HepG2 (cell line): ENCODE results near the gene PRKN. TPM values are rescaled to one million over a fixed set of nuclear protein-coding genes. Genes with fewer than 3 reads are reported as not detected.

ENCODE experiments used
- AKNA ChIP-seq: sonication (generic); formaldehyde crosslinking; IDR thresholded peaks from 2 replicates; pipeline ENCODE4 v1.4.0; 2020; ENCODE audit warnings: missing genetic modification reagents, borderline replicate concordance
- CAMTA2 ChIP-seq: sonication (generic); formaldehyde crosslinking; IDR thresholded peaks from 2 replicates; pipeline ENCODE4 v1.4.0; 2020; ENCODE audit warnings: mild to moderate bottlenecking, missing genetic modification reagents, borderline replicate concordance
- CENPT ChIP-seq: sonication (generic); formaldehyde crosslinking; IDR thresholded peaks from 2 replicates; pipeline ENCODE4 v1.8.0; 2022; ENCODE audit warnings: low read depth, mild to moderate bottlenecking, moderate library complexity, missing genetic modification reagents
- CREM ChIP-seq, 2 experiments: sonication (generic) in 1 of 2; formaldehyde crosslinking in 1 of 2; IDR thresholded peaks; 2 replicates each; pipeline versions ENCODE4 v1.4.0 to v1.6.1; 2016 to 2020; ENCODE audit warnings: antibody characterized with exemption in 1 of 2, mild to moderate bottlenecking in 1 of 2, missing genetic modification reagents in 1 of 2
- FOXA3 ChIP-seq: IDR thresholded peaks from 2 replicates; pipeline ENCODE4 v1.6.1; 2016; ENCODE audit warnings: missing genetic modification reagents, missing compliant biosample characterization
- GABPB1 ChIP-seq: IDR thresholded peaks from 2 replicates; pipeline ENCODE4 v1.6.1; 2016; ENCODE audit warnings: mild to moderate bottlenecking, missing genetic modification reagents, moderate library complexity, missing compliant biosample characterization
- HOXA5 ChIP-seq: sonication (generic); formaldehyde crosslinking; IDR thresholded peaks from 2 replicates; pipeline ENCODE4 v1.4.0; 2020; ENCODE audit warnings: missing genetic modification reagents
- KLF16 ChIP-seq, 2 experiments: sonication (generic) in 1 of 2; formaldehyde crosslinking in 1 of 2; IDR thresholded peaks; 2 replicates each; pipeline versions ENCODE4 v1.6.1 to v1.8.0; 2016 to 2023; ENCODE audit warnings: missing genetic modification reagents in 2 of 2, missing compliant biosample characterization in 1 of 2
- POGK ChIP-seq: sonication (generic); formaldehyde crosslinking; conservative IDR thresholded peaks from 2 replicates; pipeline ENCODE4 v1.8.0; 2022; ENCODE audit warnings: mild to moderate bottlenecking, moderate library complexity, missing genetic modification reagents
- PTBP1 ChIP-seq: fragments of 200-400 bp; formaldehyde crosslinking; IDR thresholded peaks from 2 replicates; pipeline ENCODE4 v1.6.1; 2018; ENCODE audit warnings: low read length, low read depth; ENCODE audit not compliant: poor library complexity, severe bottlenecking
- RAD51 ChIP-seq: fragments of 450-650 bp; IDR thresholded peaks from 2 replicates; pipeline ENCODE4 v1.6.1; 2016; ENCODE audit warnings: borderline replicate concordance
- TAF1 ChIP-seq: sonication (generic); formaldehyde crosslinking; IDR thresholded peaks from 2 replicates; pipeline ENCODE4 v1.4.0; 2020; ENCODE audit warnings: missing genetic modification reagents
- ZBED4 ChIP-seq: sonication (generic); formaldehyde crosslinking; IDR thresholded peaks from 2 replicates; pipeline ENCODE4 v1.4.0; 2020; ENCODE audit warnings: missing genetic modification reagents, borderline replicate concordance
- ZNF530 ChIP-seq: sonication (generic); formaldehyde crosslinking; IDR thresholded peaks from 2 replicates; pipeline ENCODE4 v1.5.0; 2020; ENCODE audit warnings: low read depth, mild to moderate bottlenecking, missing genetic modification reagents
- ZNF816 ChIP-seq: sonication (generic); formaldehyde crosslinking; IDR thresholded peaks from 2 replicates; pipeline ENCODE4 v1.8.0; 2022; ENCODE audit warnings: missing genetic modification reagents, mild to moderate bottlenecking, borderline replicate concordance
- polyA plus RNA-seq, 8 experiments: library from polyadenylated mRNA; depleted of rRNA in 3 of 8; stranded (reverse) in 7 of 8; unstranded in 1 of 8; fragments of >200 nt; fragmentation: Illumina TruSeq in 4 of 8; extraction: Trizol in 4 of 8; gene quantifications; 2 replicates each; pipeline versions ENCODE4 v1.2.1 to v1.2.3, GENCODE V29; 2011 to 2016; ENCODE audit warnings: low read depth in 4 of 8, missing spikeins in 1 of 8, mixed read lengths in 1 of 8; ENCODE audit not compliant: insufficient read depth in 1 of 8
- total RNA-seq, 5 experiments: library from RNA; depleted of rRNA; stranded (reverse); fragments of >200 nt; fragmentation: Illumina TruSeq; extraction: Trizol; gene quantifications; 2 replicates each; pipeline ENCODE4 v1.2.3, GENCODE V29; 2016; ENCODE audit warnings: low read depth in 1 of 5
- TF ChIP-seq, protein P1 (sequence below): IDR thresholded peaks from 2 replicates; pipeline ENCODE4 v1.6.1; 2016; ENCODE audit warnings: low read depth, borderline replicate concordance
- TF ChIP-seq, protein P2 (sequence below): sonication (generic); formaldehyde crosslinking; IDR thresholded peaks from 2 replicates; pipeline ENCODE4 v1.5.1; 2020; ENCODE audit warnings: missing genetic modification reagents, mild to moderate bottlenecking, borderline replicate concordance

PRKN gene
- total and polyA plus RNA-seq, 2 of the 13 experiments (the other 11 are each of a cell fraction or from before 2014, with no cell fraction given), result 0.31 to 0.44 TPM

GRCh38 chr6:161549977-161550655 is 1177.5 kb downstream of the PRKN start (continued):
- no peak for TF ChIP-seq ZBED4
- TF ChIP-seq CAMTA2 (CRISPR knock-in tag), result no peak
- TF ChIP-seq RAD51, result no peak
- TF ChIP-seq ZNF816 (CRISPR knock-in tag), result no peak
- TF ChIP-seq, protein P1, sequence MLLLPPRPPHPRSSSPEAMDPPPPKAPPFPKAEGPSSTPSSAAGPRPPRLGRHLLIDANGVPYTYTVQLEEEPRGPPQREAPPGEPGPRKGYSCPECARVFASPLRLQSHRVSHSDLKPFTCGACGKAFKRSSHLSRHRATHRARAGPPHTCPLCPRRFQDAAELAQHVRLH (CRISPR knock-in tag), result no peak
- TF ChIP-seq ZNF530 (CRISPR knock-in tag), result no peak
- no peak for TF ChIP-seq POGK
- no peak for TF ChIP-seq CENPT (CRISPR knock-in tag)
- TF ChIP-seq AKNA (CRISPR knock-in tag), result no peak
- no peak for TF ChIP-seq TAF1
- TF ChIP-seq, protein P2, sequence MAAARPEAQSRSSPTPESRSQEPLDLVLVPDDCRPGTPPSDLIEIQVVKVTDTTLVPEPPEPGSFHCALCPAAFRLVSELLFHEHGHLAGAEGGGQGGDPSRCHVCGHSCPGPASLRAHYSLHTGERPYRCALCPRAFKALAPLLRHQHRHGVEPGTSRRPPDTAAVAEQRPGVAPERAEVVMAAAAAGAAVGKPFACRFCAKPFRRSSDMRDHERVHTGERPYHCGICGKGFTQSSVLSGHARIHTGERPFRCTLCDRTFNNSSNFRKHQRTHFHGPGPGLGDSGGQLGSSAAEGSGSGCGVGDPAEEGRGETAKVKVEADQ, result no peak
- peak; percentile 86 for TF ChIP-seq FOXA3 (CRISPR knock-in tag)
- TF ChIP-seq GABPB1, result peak; percentile 23; the same call in 1 of the 2 replicates
- TF ChIP-seq HOXA5 (CRISPR knock-in tag), result no peak
- TF ChIP-seq PTBP1, result no peak
- peak; percentile 54; the same call in 1 of the 2 replicates for TF ChIP-seq CREM (IDR thresholded peaks at IDR 0.05)
- TF ChIP-seq CREM (CRISPR knock-in tag; IDR thresholded peaks at IDR 0.05), result no peak
- TF ChIP-seq KLF16 (CRISPR knock-in tag; IDR thresholded peaks at IDR 0.05), result no peak
